HCT116 (cell line): ENCODE data around the gene MT2A. TPM values are rescaled to one million over a fixed set of nuclear protein-coding genes. Genes with fewer than 3 reads are reported as not detected.

ENCODE experiments used
- ATAC-seq: fragments of 200-7000 bp; cut with Tn5 transposase; 2 replicates; pipeline ENCODE4 v1.9.1; 2020; ENCODE audit warnings: mild to moderate bottlenecking, moderate library complexity
- BruUV-seq: library from RNA; stranded (reverse); fragments of 400-500 nt; replicated peaks from 2 replicates; lab custom pipeline; 2021; lab: Mats Ljungman, UMichigan
- CTCF ChIA-PET: fragments of 300-600 bp; sonication (Branson Sonifier 250); formaldehyde crosslinking; loops from one replicate; lab custom pipeline; 2021; ENCODE audit warnings: antibody characterized with exemption; lab: Charles Lee
- POLR2A ChIA-PET: fragments of 300-600, 350-600 bp; sonication (Branson Sonifier 250); formaldehyde crosslinking; loops from one replicate; lab custom pipeline; 2021; ENCODE audit warnings: antibody characterized with exemption; lab: Charles Lee
- RAD21 ChIA-PET, 2 experiments: fragments of 300-600 bp; sonication (Branson Sonifier 250); formaldehyde crosslinking; loops; one replicate each; lab custom pipeline; 2023; ENCODE audit warnings: low total read pairs in 2 of 2; ENCODE audit not compliant: uncharacterized antibody in 2 of 2, unreplicated experiment in 2 of 2, low non-redundant PET in 1 of 2; lab: Charles Lee
- DNase-seq: peaks from one replicate; pipeline ENCODE4 v3.0.0-alpha.2; 2010; ENCODE audit warnings: low read depth, low spot score
- H2AFZ ChIP-seq: fragments of 200-600 bp; shearing (Covaris generic), sonication (generic); 2 replicates; pipeline ENCODE4 v1.6.1; 2017; ENCODE audit warnings: low read depth, mixed run types, mixed read lengths, antibody characterized with exemption, low read length; ENCODE audit not compliant: poor library complexity, severe bottlenecking
- H3K27ac ChIP-seq: 2 replicates; pipeline ENCODE4 v1.5.1; 2012; ENCODE audit warnings: low read depth, low read length
- H3K27me3 ChIP-seq: fragments of 200-600 bp; sonication (generic); 2 replicates; pipeline ENCODE4 v1.6.1; 2016; ENCODE audit warnings: mixed run types, low read length, mixed read lengths; ENCODE audit not compliant: insufficient read depth
- H3K36me3 ChIP-seq, 2 experiments: fragments of 200-500 bp in 1 of 2; fragments of 200-600 bp in 1 of 2; sonication (Bioruptor generic) in 1 of 2; sonication (generic) in 1 of 2; 2 replicates each; pipeline versions ENCODE4 v1.5.1 to v1.6.1; 2014 to 2016; ENCODE audit warnings: low read length in 2 of 2, inconsistent platforms in 1 of 2, mixed read lengths in 1 of 2, mixed run types in 1 of 2; ENCODE audit not compliant: insufficient read depth in 2 of 2, control insufficient read depth in 1 of 2
- H3K4me1 ChIP-seq, 2 experiments: fragments of 200-600 bp in 1 of 2; sonication (generic) in 1 of 2; 2 replicates each; pipeline versions ENCODE4 v1.5.1 to v1.6.1; 2012 to 2017; ENCODE audit warnings: low read length in 2 of 2, inconsistent platforms in 1 of 2, mild to moderate bottlenecking in 1 of 2, mixed read lengths in 1 of 2, mixed run types in 1 of 2, moderate library complexity in 1 of 2; ENCODE audit not compliant: insufficient read depth in 2 of 2, control insufficient read depth in 1 of 2
- H3K4me2 ChIP-seq: fragments of 200-600 bp; sonication (generic); 2 replicates; pipeline ENCODE4 v1.6.1; 2017; ENCODE audit warnings: mixed run types, low read length, mixed read lengths
- H3K4me3 ChIP-seq, 2 experiments: fragments of 200-600 bp in 1 of 2; sonication (generic) in 1 of 2; replicated peaks in 1 of 2; 2 replicates each; pipeline ENCODE4 v1.5.1; 2011 to 2016; ENCODE audit warnings: low read length in 2 of 2, control low read depth in 1 of 2, low read depth in 1 of 2, mild to moderate bottlenecking in 1 of 2, mixed read lengths in 1 of 2, mixed run types in 1 of 2
- H3K79me2 ChIP-seq: fragments of 200-600 bp; sonication (generic); 2 replicates; pipeline ENCODE4 v1.6.1; 2017; ENCODE audit warnings: mild to moderate bottlenecking, mixed run types, low read length, moderate library complexity, mixed read lengths; ENCODE audit not compliant: insufficient read depth
- H3K9ac ChIP-seq: fragments of 200-600 bp; sonication (generic); 2 replicates; pipeline ENCODE4 v1.6.1; 2016; ENCODE audit warnings: low read length, mixed read lengths
- H3K9me2 ChIP-seq: fragments of 200-600 bp; sonication (generic), shearing (Covaris generic); 2 replicates; pipeline ENCODE4 v1.6.1; 2017; ENCODE audit warnings: mixed run types, mild to moderate bottlenecking, moderate library complexity; ENCODE audit not compliant: insufficient read depth
- H3K9me3 ChIP-seq, 2 experiments: fragments of 200-500 bp in 1 of 2; fragments of 200-600 bp in 1 of 2; sonication (Bioruptor generic) in 1 of 2; sonication (generic) in 1 of 2; 2 replicates each; pipeline ENCODE4 v1.6.1; 2014 to 2017; ENCODE audit warnings: low read length in 2 of 2, mixed read lengths in 2 of 2, inconsistent platforms in 1 of 2, low read depth in 1 of 2, mild to moderate bottlenecking in 1 of 2, mixed run types in 1 of 2, moderate library complexity in 1 of 2; ENCODE audit not compliant: control insufficient read depth in 1 of 2, insufficient read depth in 1 of 2
- H4K20me1 ChIP-seq: fragments of 200-600 bp; sonication (generic), shearing (Covaris generic); 2 replicates; pipeline ENCODE4 v1.6.1; 2017; ENCODE audit warnings: mixed run types, mild to moderate bottlenecking, moderate library complexity; ENCODE audit not compliant: insufficient read depth
- CBX3 ChIP-seq: IDR thresholded peaks from 2 replicates; pipeline ENCODE4 v1.6.1; 2012; ENCODE audit warnings: low read depth
- ELF1 ChIP-seq: IDR thresholded peaks from 2 replicates; pipeline ENCODE4 v1.6.1; 2012; ENCODE audit warnings: low read depth, borderline replicate concordance
- EZH2phosphoT487 ChIP-seq: fragments of 200-600 bp; IDR thresholded peaks from 2 replicates; pipeline ENCODE4 v1.6.1; 2018; ENCODE audit warnings: antibody characterized with exemption, borderline replicate concordance
- MAX ChIP-seq: IDR thresholded peaks from 2 replicates; pipeline ENCODE4 v1.6.1; 2012
- ZNF274 ChIP-seq: fragments of 200-500 bp; sonication (Bioruptor generic); IDR thresholded peaks from 2 replicates; pipeline ENCODE4 v1.6.1; 2014; ENCODE audit warnings: mild to moderate bottlenecking, low read depth, low read length, inconsistent platforms
- intact Hi-C: fragments of 100-400 bp; cut with micrococcal nuclease; formaldehyde crosslinking; loops from 2 replicates; pipeline ENCODE4 v1.10.0; 2022
- total RNA-seq: library from RNA; stranded (reverse); gene quantifications from one replicate; pipeline ENCODE4 v1.2.1, GENCODE V29; 2021; ENCODE audit not compliant: unreplicated experiment

The MT2A gene
- total RNA-seq, 1 experiment from 2014 or later: 710 TPM

- Histone ChIP-seq H3K9me3 (no peaks in the 10 kb centered on the region), H3K27me3 (0 out of 2 replicates have a peak, but pooled peaks cover 3% of the 10 kb centered on the region), H3K9ac (no peak overlapping the region), H3K4me2 (no peak overlapping the region), H2AFZ (no peak overlapping the region), H3K4me1 (no peaks in the 10 kb centered on the region), H3K4me3 (no peak overlapping the region), H3K36me3 (no peaks in the 10 kb centered on the region), H3K9me2 (no peaks in the 10 kb centered on the region), H4K20me1 (no peaks in the 10 kb centered on the region), H3K27ac (no peak overlapping the region), H3K79me2 (no peaks in the 10 kb centered on the region)
- intact Hi-C loops: no loop called here
- ChIA-PET RAD21 (no interaction called here), CTCF (no interaction called here), POLR2A (no interaction called here)
- BruUV-seq: no TSS peak
- TF ChIP-seq MAX (no peak), EZH2phosphoT487 (no peak), ZNF274 (no peak), CBX3 (no peak)
- no peak for DNase-seq
- ATAC-seq: no peak
Observed at GRCh38 chr16:56583351-56584168, 24.8 kb upstream of the MT2A start.

GRCh38 chr16:56584276-56584675, 24.1 kb upstream of the MT2A start:
- H3K36me3 ChIP-seq: no peaks in the 10 kb centered on the region

More at GRCh38 chr16:56584276-56584675, 24.1 kb upstream of the MT2A start:
- Histone ChIP-seq H3K4me1 (no peaks in the 10 kb centered on the region), H4K20me1 (no peaks in the 10 kb centered on the region), H3K27me3 (0 out of 2 replicates have a peak, but pooled peaks cover 3% of the 10 kb centered on the region), H3K4me2 (no peak overlapping the region), H3K27ac (no peak overlapping the region), H2AFZ (no peak overlapping the region), H3K9me2 (no peaks in the 10 kb centered on the region), H3K9ac (no peak overlapping the region), H3K79me2 (no peaks in the 10 kb centered on the region), H3K4me3 (no peak overlapping the region), H3K9me3 (no peaks in the 10 kb centered on the region)
- DNase-seq (no peak), ATAC-seq (no peak)
- intact Hi-C loops: no loop called here
- RAD21 ChIA-PET: interaction anchor here in 1 of 2 experiments (0.8 kb wide), 1 partner anchor 41 kb away, joined by 3 read pairs; the partner anchor contains the start of gene MT1E
- POLR2A ChIA-PET: no interaction called here
- CTCF ChIA-PET: interaction anchor here (1.0 kb wide), 1 partner anchor 117 kb away, joined by 3 read pairs; no protein-coding TSS in a partner anchor
- no TSS peak for BruUV-seq
- TF ChIP-seq ELF1: no peak
